Fibroblast of lung (primary cell): ENCODE results near the gene PPP4R4. TPM values are rescaled to one million over a fixed set of nuclear protein-coding genes. Genes with fewer than 3 reads are reported as not detected.

Source experiments
- DNase-seq, 2 donors: peaks; one replicate each; pipeline versions ENCODE4 v3.0.0 to v3.0.0-alpha.2; 2010; ENCODE audit warnings: low read depth in 2 of 2
- H2AFZ ChIP-seq: 2 replicates; pipeline ENCODE4 v1.5.1; 2012; ENCODE audit warnings: low read length, control low read depth, inconsistent platforms
- H3K27ac ChIP-seq: 2 replicates; pipeline ENCODE4 v1.5.1; 2011; ENCODE audit warnings: low read length, control low read depth; ENCODE audit not compliant: insufficient read depth
- H3K27me3 ChIP-seq: 2 replicates; pipeline ENCODE4 v1.5.1; 2011; ENCODE audit warnings: mild to moderate bottlenecking, low read length; ENCODE audit not compliant: control insufficient read depth, insufficient read depth
- H3K36me3 ChIP-seq: 2 replicates; pipeline ENCODE4 v1.5.1; 2011; ENCODE audit warnings: low read length; ENCODE audit not compliant: control insufficient read depth, insufficient read depth
- H3K4me1 ChIP-seq: 2 replicates; pipeline ENCODE4 v1.5.1; 2011; ENCODE audit warnings: low read length; ENCODE audit not compliant: control insufficient read depth, insufficient read depth; ENCODE audit errors: extremely low read depth
- H3K4me2 ChIP-seq: 2 replicates; pipeline ENCODE4 v1.5.1; 2011; ENCODE audit warnings: low read length, control low read depth; ENCODE audit not compliant: insufficient read depth; ENCODE audit errors: extremely low read depth
- H3K4me3 ChIP-seq, 4 experiments: fragments of 200-600 bp in 1 of 4; sonication (generic) in 1 of 4; replicated peaks in 1 of 4; 2 replicates each; pipeline ENCODE4 v1.5.1; 2011 to 2016; ENCODE audit warnings: low read length in 4 of 4, low read depth in 3 of 4, mild to moderate bottlenecking in 3 of 4, control low read depth in 2 of 4, inconsistent platforms in 1 of 4, mixed read lengths in 1 of 4; ENCODE audit not compliant: insufficient read depth in 1 of 4; ENCODE audit errors: control extremely low read depth in 1 of 4
- H3K79me2 ChIP-seq: 2 replicates; pipeline ENCODE4 v1.5.1; 2012; ENCODE audit warnings: mild to moderate bottlenecking, low read length, inconsistent platforms; ENCODE audit not compliant: control insufficient read depth, insufficient read depth
- H3K9ac ChIP-seq: 2 replicates; pipeline ENCODE4 v1.5.1; 2011; ENCODE audit warnings: mild to moderate bottlenecking, low read length, control low read depth; ENCODE audit not compliant: insufficient read depth
- H3K9me3 ChIP-seq: 2 replicates; pipeline ENCODE4 v1.5.1; 2012; ENCODE audit warnings: low read depth, low read length; ENCODE audit not compliant: control insufficient read depth, insufficient read depth
- H4K20me1 ChIP-seq: 2 replicates; pipeline ENCODE4 v1.5.1; 2011; ENCODE audit warnings: low read length; ENCODE audit not compliant: control insufficient read depth, insufficient read depth; ENCODE audit errors: extremely low read depth
- CTCF ChIP-seq, 2 donors: IDR thresholded peaks in 1 of 2; conservative IDR thresholded peaks in 1 of 2; 1 replicate in 1 of 2; 2 replicates in 1 of 2; pipeline ENCODE4 v1.5.1; 2011 to 2012; ENCODE audit warnings: low read length in 2 of 2, control low read depth in 1 of 2, inconsistent platforms in 1 of 2, low read depth in 1 of 2, mild to moderate bottlenecking in 1 of 2
- EZH2 ChIP-seq: IDR thresholded peaks from 2 replicates; pipeline ENCODE4 v1.5.1; 2012; ENCODE audit warnings: low read length, control low read depth, mild to moderate bottlenecking; ENCODE audit errors: missing control alignments
- polyA plus RNA-seq, 2 donors: library from polyadenylated mRNA; depleted of rRNA in 1 of 2; stranded (reverse) in 1 of 2; unstranded in 1 of 2; fragments of >200 nt; gene quantifications; 2 replicates each; pipeline ENCODE4 v1.2.1, GENCODE V29; 2011 to 2012; ENCODE audit warnings: missing spikeins in 1 of 2
- total RNA-seq: library from RNA; depleted of rRNA; stranded (reverse); fragments of >200 nt; gene quantifications from 2 replicates; pipeline ENCODE4 v1.2.1, GENCODE V29; 2014

The PPP4R4 gene
- total and polyA plus RNA-seq, 2 donors (not counting 1 experiment from before 2014, with no cell fraction given) = 0.35 to 0.99 TPM

- Histone ChIP-seq H3K4me2 (no peak overlapping the region), H3K9me3 (no peaks in the 10 kb centered on the region), H3K27me3 (peaks cover 7% of the 10 kb centered on the region), H2AFZ (no peak overlapping the region), H3K4me1 (no peaks in the 10 kb centered on the region), H3K27ac (no peak overlapping the region), H3K9ac (no peak overlapping the region), H3K79me2 (no peaks in the 10 kb centered on the region), H4K20me1 (no peaks in the 10 kb centered on the region), H3K4me3 (no peak overlapping the region), H3K36me3 (no peaks in the 10 kb centered on the region)
- no peak for DNase-seq
- TF ChIP-seq CTCF (conservative IDR thresholded peaks at IDR 0.05 in 1 of 2, IDR thresholded peaks at IDR 0.05 in 1 of 2; ENCODE audit: low read depth in 1 of 2, low read length in 2 of 2) = no peak
- TF ChIP-seq EZH2 = no peak
Observed at GRCh38 chr14:94157197-94157596, 16.9 kb upstream of the PPP4R4 start.

- no peaks in the 10 kb centered on the region for H4K20me1 ChIP-seq
- no peak overlapping the region for H3K4me2 ChIP-seq
- no peaks in the 10 kb centered on the region for H3K4me1 ChIP-seq
- no peak for DNase-seq
- no peaks in the 10 kb centered on the region for H3K79me2 ChIP-seq
- H3K4me3 ChIP-seq = no peak overlapping the region
- H3K9ac ChIP-seq = no peak overlapping the region
- no peak for TF ChIP-seq CTCF (conservative IDR thresholded peaks at IDR 0.05 in 1 of 2, IDR thresholded peaks at IDR 0.05 in 1 of 2; ENCODE audit: low read depth in 1 of 2, low read length in 2 of 2)
- no peak for TF ChIP-seq EZH2
- H3K27ac ChIP-seq = no peak overlapping the region
- H2AFZ ChIP-seq = no peak overlapping the region
- H3K27me3 ChIP-seq = peaks cover 10% of the 10 kb centered on the region
- no peaks in the 10 kb centered on the region for H3K9me3 ChIP-seq
- H3K36me3 ChIP-seq = no peaks in the 10 kb centered on the region
Observed at GRCh38 chr14:94158239-94158883, 15.8 kb upstream of the PPP4R4 start.

- TF ChIP-seq EZH2 = no peak
- no peak for TF ChIP-seq CTCF (conservative IDR thresholded peaks at IDR 0.05 in 1 of 2, IDR thresholded peaks at IDR 0.05 in 1 of 2; ENCODE audit: low read depth in 1 of 2, low read length in 2 of 2)
- no peaks in the 10 kb centered on the region for H3K9me3 ChIP-seq
- H3K36me3 ChIP-seq = no peaks in the 10 kb centered on the region
- H3K4me2 ChIP-seq = no peak overlapping the region
- no peaks in the 10 kb centered on the region for H3K79me2 ChIP-seq
- no peak overlapping the region for H3K4me3 ChIP-seq
- H3K9ac ChIP-seq = no peak overlapping the region
- no peak overlapping the region for H3K27ac ChIP-seq
- no peak for DNase-seq
- H2AFZ ChIP-seq = no peak overlapping the region
- no peaks in the 10 kb centered on the region for H3K4me1 ChIP-seq
- H3K27me3 ChIP-seq = peaks cover 19% of the 10 kb centered on the region
- H4K20me1 ChIP-seq = no peaks in the 10 kb centered on the region
Observed at GRCh38 chr14:94161058-94161457, 13.1 kb upstream of the PPP4R4 start.
